AG10803 (cell line): ENCODE measurements around the gene KATNAL1.
"Not testable (repeated sequence)": the region's sequence is repeated elsewhere in the genome, so short reads cannot be mapped to it uniquely, and the experiment has no call there.

Experiments used
- DNase-seq: peaks from one replicate; pipeline ENCODE4 v3.0.0; 2010; ENCODE audit warnings: low read depth
- H3K4me3 ChIP-seq: 2 replicates; pipeline ENCODE4 v1.5.1; 2011; ENCODE audit warnings: mild to moderate bottlenecking, low read length, control low read depth
- TF ChIP-seq, protein P1 (sequence below): conservative IDR thresholded peaks from 2 replicates; pipeline ENCODE4 v1.5.1; 2011; ENCODE audit warnings: mild to moderate bottlenecking, low read length, control low read depth, inconsistent platforms

Gene KATNAL1

DNA sequence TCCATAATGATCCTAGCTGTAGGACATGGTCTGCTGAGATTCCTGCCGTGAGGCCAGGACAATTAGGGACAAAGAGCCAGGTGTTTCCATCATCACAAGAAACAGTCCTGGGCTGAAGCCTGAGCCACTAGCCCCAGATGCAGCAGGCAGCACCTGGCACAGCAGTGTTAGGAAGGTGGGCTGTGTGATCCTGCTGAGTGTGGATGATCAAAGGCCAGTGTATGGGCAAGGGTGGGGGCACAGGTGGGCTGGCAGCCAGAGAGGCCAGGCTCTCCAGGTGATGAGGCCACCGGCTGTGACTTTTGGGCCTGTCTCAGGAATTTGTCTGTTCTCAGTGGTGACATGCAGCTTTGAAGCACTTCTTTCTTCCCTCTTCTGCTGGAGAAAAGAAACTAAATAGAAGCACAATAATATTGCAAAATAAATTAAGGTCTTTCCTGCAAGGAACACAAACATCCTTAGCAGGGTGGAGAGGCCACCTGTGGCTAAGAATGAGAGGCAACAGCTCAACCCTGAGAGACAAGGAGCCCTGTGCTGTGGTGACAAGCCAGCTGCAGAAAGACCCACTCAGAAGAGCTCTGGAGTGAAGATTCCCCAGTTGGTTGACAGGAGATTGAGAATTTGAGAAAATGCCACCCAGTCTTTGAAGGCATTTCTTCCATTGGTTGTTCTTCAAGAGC lies 127.6 kb downstream of the KATNAL1 start:
- H3K4me3 ChIP-seq = no peak overlapping the region
- TF ChIP-seq, protein P1, sequence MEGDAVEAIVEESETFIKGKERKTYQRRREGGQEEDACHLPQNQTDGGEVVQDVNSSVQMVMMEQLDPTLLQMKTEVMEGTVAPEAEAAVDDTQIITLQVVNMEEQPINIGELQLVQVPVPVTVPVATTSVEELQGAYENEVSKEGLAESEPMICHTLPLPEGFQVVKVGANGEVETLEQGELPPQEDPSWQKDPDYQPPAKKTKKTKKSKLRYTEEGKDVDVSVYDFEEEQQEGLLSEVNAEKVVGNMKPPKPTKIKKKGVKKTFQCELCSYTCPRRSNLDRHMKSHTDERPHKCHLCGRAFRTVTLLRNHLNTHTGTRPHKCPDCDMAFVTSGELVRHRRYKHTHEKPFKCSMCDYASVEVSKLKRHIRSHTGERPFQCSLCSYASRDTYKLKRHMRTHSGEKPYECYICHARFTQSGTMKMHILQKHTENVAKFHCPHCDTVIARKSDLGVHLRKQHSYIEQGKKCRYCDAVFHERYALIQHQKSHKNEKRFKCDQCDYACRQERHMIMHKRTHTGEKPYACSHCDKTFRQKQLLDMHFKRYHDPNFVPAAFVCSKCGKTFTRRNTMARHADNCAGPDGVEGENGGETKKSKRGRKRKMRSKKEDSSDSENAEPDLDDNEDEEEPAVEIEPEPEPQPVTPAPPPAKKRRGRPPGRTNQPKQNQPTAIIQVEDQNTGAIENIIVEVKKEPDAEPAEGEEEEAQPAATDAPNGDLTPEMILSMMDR = no peak
- no peak for DNase-seq

DNA sequence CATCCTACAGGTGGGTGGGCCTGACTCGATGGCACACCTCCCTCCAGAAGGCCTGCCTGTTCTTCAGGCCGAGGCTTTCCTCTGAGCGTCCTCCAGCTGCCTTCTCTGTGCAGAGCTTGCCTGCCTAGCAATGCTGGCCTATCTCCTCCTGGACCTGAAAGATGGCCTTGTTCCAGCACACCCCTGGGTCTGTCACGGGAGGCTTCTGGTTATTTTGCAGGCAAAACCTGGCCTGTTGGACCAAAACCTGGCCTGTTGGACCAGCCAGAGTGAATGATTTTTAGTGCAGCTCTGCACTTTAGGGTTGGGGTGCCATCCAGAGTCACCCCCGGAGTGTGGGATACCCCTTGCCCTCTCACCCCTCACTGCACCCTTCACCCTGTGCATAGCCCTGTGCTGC lies 128.4 kb downstream of the KATNAL1 start:
- DNase-seq = no peak
- no peak overlapping the region for H3K4me3 ChIP-seq
- TF ChIP-seq, protein P1 = no peak

DNA sequence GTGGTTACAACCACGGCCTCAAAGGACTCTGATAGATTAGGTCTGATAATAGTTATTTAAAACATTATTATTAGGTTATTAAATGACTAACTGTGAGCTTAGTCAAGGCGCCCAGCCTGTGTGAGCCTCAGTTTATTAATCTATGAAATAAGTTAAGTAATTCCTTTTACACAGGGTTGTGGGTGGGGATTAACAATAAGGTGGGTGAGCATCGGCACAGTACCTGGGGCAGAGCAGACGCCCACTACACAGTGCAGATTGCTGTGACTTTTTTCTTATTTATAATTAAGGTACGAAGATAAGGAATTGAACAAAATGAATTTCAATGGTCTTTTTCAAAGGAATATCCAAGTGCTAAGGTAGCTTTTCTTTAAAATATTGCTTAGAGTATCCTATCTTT lies 132.2 kb downstream of the KATNAL1 start:
- no peak overlapping the region for H3K4me3 ChIP-seq
- no peak for DNase-seq
- TF ChIP-seq, protein P1 = no peak

DNA sequence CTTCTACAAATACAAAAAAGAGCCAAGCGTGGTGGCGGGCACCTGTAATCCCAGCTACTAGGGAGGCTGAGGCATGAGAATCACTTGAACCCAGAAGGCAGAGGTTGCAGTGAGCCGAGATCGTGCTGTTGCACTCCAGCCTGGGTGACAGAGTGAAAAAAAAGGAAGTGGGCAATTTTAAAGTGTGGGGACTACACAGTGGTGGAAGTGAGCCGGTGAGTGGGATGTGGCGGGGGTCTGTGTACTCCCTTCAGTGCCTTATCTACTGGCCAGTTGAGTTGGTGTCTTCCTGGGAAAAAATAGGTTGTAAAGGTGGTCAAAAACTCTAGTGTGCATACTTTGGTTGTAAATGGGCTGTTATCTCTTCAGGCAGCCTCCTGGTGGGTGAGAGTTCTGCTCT lies 133.1 kb downstream of the KATNAL1 start:
- not testable (repeated sequence) for DNase-seq, H3K4me3 ChIP-seq

DNA sequence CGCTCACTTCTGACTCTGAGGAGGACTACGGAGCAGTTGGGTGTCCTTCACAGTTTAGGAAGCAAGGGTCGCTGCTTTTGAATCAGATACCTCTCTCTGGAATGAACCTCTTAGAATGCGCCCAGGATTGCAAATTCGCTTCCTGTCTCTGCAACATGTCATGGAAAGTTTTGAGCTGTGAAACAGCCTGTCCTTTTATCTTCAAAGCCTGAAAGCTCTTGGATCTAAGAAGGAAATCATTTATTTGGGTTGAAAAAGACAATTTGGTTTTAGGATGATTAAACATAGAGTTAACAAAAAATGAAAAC lies 134.1 kb downstream of the KATNAL1 start:
- no peak for DNase-seq
- TF ChIP-seq, protein P1 = no peak
- peak overlapping the region; percentile 7 for H3K4me3 ChIP-seq

DNA sequence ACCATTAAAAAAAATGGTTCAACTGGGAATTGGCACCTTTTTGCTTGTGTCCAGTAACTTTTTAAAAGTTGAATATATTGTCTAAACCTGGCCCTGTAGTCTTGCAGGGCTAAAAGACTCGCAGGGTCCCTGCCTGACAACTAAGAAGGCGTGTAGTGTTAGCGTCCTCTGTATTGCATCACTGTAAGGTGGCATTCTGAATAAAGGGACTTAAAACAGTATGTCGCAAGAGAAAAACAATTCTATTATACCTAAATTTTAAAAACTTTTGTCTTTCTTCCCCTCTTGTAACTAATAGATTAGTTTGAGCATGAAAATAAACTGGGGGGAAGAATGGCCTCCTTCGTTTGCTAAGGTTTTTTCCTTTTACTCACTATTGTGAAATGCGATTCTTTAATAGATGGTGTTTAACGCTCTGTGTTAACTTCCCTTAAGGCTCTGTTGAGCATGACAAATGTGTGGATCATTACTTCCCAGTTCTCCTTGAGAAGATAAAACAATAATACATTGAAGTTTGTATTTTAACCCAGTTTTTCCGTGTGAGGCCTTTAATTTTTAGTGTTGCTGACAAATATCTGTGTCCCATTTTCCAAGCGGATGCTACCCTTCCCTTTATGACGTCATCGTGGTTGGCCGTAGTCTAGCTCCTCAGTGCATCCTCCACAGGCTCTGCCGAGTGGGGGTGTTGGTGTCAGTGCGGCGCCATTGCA lies 134.6 kb downstream of the KATNAL1 start:
- peak overlapping the region; percentile 7 for H3K4me3 ChIP-seq
- DNase-seq = peak; percentile 44
- TF ChIP-seq, protein P1 = no peak

DNA sequence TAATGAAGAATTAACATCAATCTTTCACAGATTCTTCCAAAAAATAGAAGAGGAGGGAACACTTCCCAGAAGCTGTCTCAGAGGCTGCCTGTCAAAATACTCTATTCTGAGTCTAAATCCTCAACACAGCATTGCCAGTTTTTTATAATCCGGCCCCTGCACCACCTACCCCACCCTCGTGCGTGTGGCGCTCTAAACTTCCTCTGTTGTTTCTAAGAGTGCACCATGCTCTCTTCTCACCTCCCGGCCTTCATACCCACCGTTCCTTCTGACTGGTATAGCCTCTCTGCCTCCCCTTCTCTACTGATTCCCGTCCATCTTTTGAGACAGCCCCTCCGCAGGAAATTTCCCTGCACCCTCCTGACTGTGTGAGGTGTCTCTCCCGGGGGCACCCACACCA lies 136.8 kb downstream of the KATNAL1 start:
- TF ChIP-seq, protein P1 = no peak
- no peak overlapping the region for H3K4me3 ChIP-seq
- no peak for DNase-seq

DNA sequence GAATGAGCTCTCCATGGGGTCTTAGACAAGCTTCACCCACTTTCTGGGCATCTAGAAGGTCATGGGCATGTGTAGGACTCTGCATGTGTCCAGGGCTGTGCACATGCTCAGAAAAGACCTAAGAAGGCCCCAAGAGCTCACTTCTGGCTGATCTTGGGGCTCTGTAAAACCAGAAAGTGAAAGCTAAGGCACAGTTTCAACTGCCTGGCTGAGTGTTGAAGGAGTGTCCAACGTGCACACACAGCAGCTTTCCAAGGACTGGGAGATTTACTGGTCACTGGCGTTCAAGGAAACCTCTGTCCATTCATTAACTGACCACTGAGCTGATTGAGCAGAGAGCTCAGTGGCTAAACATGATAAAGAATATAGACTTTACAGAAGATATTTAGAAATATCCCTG lies 137.9 kb downstream of the KATNAL1 start:
- no peak for DNase-seq
- H3K4me3 ChIP-seq = no peak overlapping the region
- TF ChIP-seq, protein P1 = no peak
